Ramos (cell line): ENCODE data around the gene AIRE.
"Not testable (repeated sequence)": the region's sequence is repeated elsewhere in the genome, so short reads cannot be mapped to it uniquely, and the experiment has no call there.

Source experiments
- in situ Hi-C: fragments of 300-500 bp; cut with MboI; formaldehyde crosslinking; loops from one replicate; pipeline ENCODE4 v1.14.3; 2022; ENCODE audit warnings: low sequenced_read_pairs; ENCODE audit not compliant: unreplicated experiment

AIRE gene

GRCh38 chr21:44265734-44266270, 19.9 kb upstream of the AIRE start:
- in situ Hi-C loops: no loop called here

GRCh38 chr21:44267655-44268142, 18.0 kb upstream of the AIRE start:
- in situ Hi-C loops: no loop called here

GRCh38 chr21:44269090-44269489, 16.6 kb upstream of the AIRE start:
- in situ Hi-C loops: no loop called here

- in situ Hi-C loops: no loop called here
Observed at GRCh38 chr21:44271558-44272283, 14.0 kb upstream of the AIRE start.

- in situ Hi-C loops: no loop called here
Observed at GRCh38 chr21:44272284-44272858, 13.3 kb upstream of the AIRE start.

GRCh38 chr21:44273046-44273445, 12.6 kb upstream of the AIRE start:
- in situ Hi-C loops: no loop called here

GRCh38 chr21:44275041-44275440, 10.6 kb upstream of the AIRE start:
- in situ Hi-C loops: no loop called here

- in situ Hi-C loops: no loop called here
Observed at GRCh38 chr21:44279354-44280260, 6.1 kb upstream of the AIRE start.

GRCh38 chr21:44281801-44282200, 3.9 kb upstream of the AIRE start:
- in situ Hi-C loops: no loop called here

GRCh38 chr21:44282370-44282769, 3.3 kb upstream of the AIRE start:
- in situ Hi-C loops: no loop called here

- in situ Hi-C loops: not testable (repeated sequence)
Observed at GRCh38 chr21:44283211-44283785, 2.4 kb upstream of the AIRE start.

GRCh38 chr21:44283948-44284347, 1.7 kb upstream of the AIRE start:
- in situ Hi-C loops: no loop called here

GRCh38 chr21:44286086-44286715, 525 bp downstream of the AIRE start:
- in situ Hi-C loops: no loop called here

GRCh38 chr21:44286716-44287632, 1.3 kb downstream of the AIRE start:
- in situ Hi-C loops: no loop called here

- in situ Hi-C loops: no loop called here
Observed at GRCh38 chr21:44288251-44289110, 2.8 kb downstream of the AIRE start.

GRCh38 chr21:44289381-44290010, 3.8 kb downstream of the AIRE start:
- in situ Hi-C loops: no loop called here

GRCh38 chr21:44290327-44291077, 4.8 kb downstream of the AIRE start:
- in situ Hi-C loops: no loop called here
